Uterus (tissue), 2 donors: ENCODE measurements around the gene SETD4.

ENCODE experiments used
- CTCF ChIP-seq, 4 experiments: fragments of 200-600 bp in 2 of 4; fragments of 450-650 bp in 2 of 4; sonication (generic) in 2 of 4; IDR thresholded peaks; one replicate each; pipeline ENCODE4 v1.5.1; 2016 to 2019; ENCODE audit warnings: antibody characterized with exemption in 4 of 4, mild to moderate bottlenecking in 2 of 4, moderate library complexity in 1 of 4
- POLR2A ChIP-seq, 2 donors: fragments of 450-650 bp; IDR thresholded peaks; one replicate each; pipeline ENCODE4 v1.6.1; 2016; ENCODE audit warnings: antibody characterized with exemption in 2 of 2, mild to moderate bottlenecking in 1 of 2, moderate library complexity in 1 of 2

- TF ChIP-seq CTCF (IDR thresholded peaks at IDR 0.05) (no peak), POLR2A (IDR thresholded peaks at IDR 0.05) (no peak)
These were observed 24.9 kb downstream of the SETD4 start for GRCh38 chr21:36035381-36035791.
